GM23338 (cell line): ENCODE results near the gene PIGS.
"Not testable (repeated sequence)": the region's sequence is repeated elsewhere in the genome, so short reads cannot be mapped to it uniquely, and the experiment has no call there.

Experiments used
- CTCF ChIP-seq, 2 experiments: fragments of 200-600 bp in 1 of 2; sonication (generic) in 1 of 2; conservative IDR thresholded peaks; 2 replicates each; pipeline versions ENCODE4 v1.5.1 to v1.6.1; 2016 to 2017; ENCODE audit warnings: antibody characterized with exemption in 2 of 2, low read depth in 2 of 2, mild to moderate bottlenecking in 2 of 2, moderate library complexity in 1 of 2
- EZH2 ChIP-seq: fragments of 200-600 bp; sonication (generic); IDR thresholded peaks from one replicate; pipeline ENCODE4 v1.8.0; 2017; ENCODE audit warnings: antibody characterized with exemption, mild to moderate bottlenecking, low read depth; ENCODE audit not compliant: unreplicated experiment

GRCh38 chr17:28604031-28604430 lies 32.7 kb upstream of the PIGS start:
- TF ChIP-seq EZH2; CTCF (conservative IDR thresholded peaks at IDR 0.05; ENCODE audit: low read depth in 2 of 2): not testable (repeated sequence)
